Right renal cortex interstitium (tissue), 3 donors: Measurements from ENCODE around the gene ZCCHC7. TPM values are rescaled to one million over a fixed set of nuclear protein-coding genes. Genes with fewer than 3 reads are reported as not detected.

Source experiments
- DNase-seq, 3 donors: peaks; one replicate each; pipeline ENCODE4 v3.0.0-alpha.2; 2013; ENCODE audit warnings: low read depth in 3 of 3, low spot score in 2 of 3
- polyA plus RNA-seq, 3 donors: library from polyadenylated mRNA; unstranded; fragments of 120-200 nt; gene quantifications; one replicate each; pipeline ENCODE4 v1.2.1, GENCODE V29; 2013; ENCODE audit not compliant: insufficient read length in 3 of 3

Gene ZCCHC7
- polyA plus RNA-seq, 3 donors: 23.2 to 27.6 (median 27.2) TPM

GRCh38 chr9:37328556-37329227 lies 208.3 kb downstream of the ZCCHC7 start:
- no peak for DNase-seq

- no peak for DNase-seq
Measured at GRCh38 chr9:37329576-37329975, 209.2 kb downstream of the ZCCHC7 start.

GRCh38 chr9:37331871-37332270 lies 211.5 kb downstream of the ZCCHC7 start:
- no peak for DNase-seq

- DNase-seq: no peak
Measured at GRCh38 chr9:37332578-37332977, 212.2 kb downstream of the ZCCHC7 start.

- DNase-seq: no peak
Measured at GRCh38 chr9:37333288-37333687, 212.9 kb downstream of the ZCCHC7 start.

- no peak for DNase-seq
Measured at GRCh38 chr9:37335238-37335637, 214.9 kb downstream of the ZCCHC7 start.

GRCh38 chr9:37336150-37336549 lies 215.8 kb downstream of the ZCCHC7 start:
- no peak for DNase-seq

GRCh38 chr9:37337301-37337890 lies 217.0 kb downstream of the ZCCHC7 start:
- DNase-seq: no peak

- no peak for DNase-seq
Measured at GRCh38 chr9:37338218-37338617, 217.8 kb downstream of the ZCCHC7 start.

GRCh38 chr9:37339923-37340322 lies 219.5 kb downstream of the ZCCHC7 start:
- DNase-seq: no peak

- no peak for DNase-seq
Measured at GRCh38 chr9:37340961-37341360, 220.6 kb downstream of the ZCCHC7 start.

- DNase-seq: no peak
Measured at GRCh38 chr9:37341704-37342103, 221.3 kb downstream of the ZCCHC7 start.

GRCh38 chr9:37342493-37342892 lies 222.1 kb downstream of the ZCCHC7 start:
- DNase-seq: no peak

- DNase-seq: no peak
Measured at GRCh38 chr9:37342895-37343294, 222.5 kb downstream of the ZCCHC7 start.

- no peak for DNase-seq
Measured at GRCh38 chr9:37343724-37344123, 223.3 kb downstream of the ZCCHC7 start.

- DNase-seq: no peak
Measured at GRCh38 chr9:37345038-37345437, 224.7 kb downstream of the ZCCHC7 start.

GRCh38 chr9:37348917-37349316 lies 228.5 kb downstream of the ZCCHC7 start:
- DNase-seq: no peak

- DNase-seq: no peak
Measured at GRCh38 chr9:37350486-37351190, 230.3 kb downstream of the ZCCHC7 start.

- DNase-seq: no peak
Measured at GRCh38 chr9:37353791-37354190, 233.4 kb downstream of the ZCCHC7 start.

- no peak for DNase-seq
Measured at GRCh38 chr9:37362430-37362829, 242.1 kb downstream of the ZCCHC7 start.

- DNase-seq: no peak
Measured at GRCh38 chr9:37363124-37363523, 242.8 kb downstream of the ZCCHC7 start.

GRCh38 chr9:37364136-37364535 lies 243.8 kb downstream of the ZCCHC7 start:
- no peak for DNase-seq
